Neuron (in vitro differentiated cells): ENCODE measurements around the gene EPHB1.
"Not testable (repeated sequence)": the region's sequence is repeated elsewhere in the genome, so short reads cannot be mapped to it uniquely, and the experiment has no call there.

Source experiments
- H2AFZ ChIP-seq: one replicate; pipeline ENCODE4 v1.6.1; 2013; ENCODE audit warnings: low read depth, mild to moderate bottlenecking, inconsistent platforms, low read length, moderate library complexity
- H3K27me3 ChIP-seq: one replicate; pipeline ENCODE4 v1.6.1; 2013; ENCODE audit warnings: low read length; ENCODE audit not compliant: insufficient read depth
- H3K36me3 ChIP-seq: one replicate; pipeline ENCODE4 v1.6.1; 2013; ENCODE audit warnings: low read length; ENCODE audit not compliant: insufficient read depth
- H3K4me1 ChIP-seq: one replicate; pipeline ENCODE4 v1.6.1; 2013; ENCODE audit warnings: low read length; ENCODE audit not compliant: insufficient read depth
- H3K4me3 ChIP-seq: 2 replicates; pipeline ENCODE4 v1.5.1; 2013; ENCODE audit warnings: mild to moderate bottlenecking, low read length, moderate library complexity
- H3K9me3 ChIP-seq: one replicate; pipeline ENCODE4 v1.6.1; 2013; ENCODE audit warnings: low read length

EPHB1 gene

DNA sequence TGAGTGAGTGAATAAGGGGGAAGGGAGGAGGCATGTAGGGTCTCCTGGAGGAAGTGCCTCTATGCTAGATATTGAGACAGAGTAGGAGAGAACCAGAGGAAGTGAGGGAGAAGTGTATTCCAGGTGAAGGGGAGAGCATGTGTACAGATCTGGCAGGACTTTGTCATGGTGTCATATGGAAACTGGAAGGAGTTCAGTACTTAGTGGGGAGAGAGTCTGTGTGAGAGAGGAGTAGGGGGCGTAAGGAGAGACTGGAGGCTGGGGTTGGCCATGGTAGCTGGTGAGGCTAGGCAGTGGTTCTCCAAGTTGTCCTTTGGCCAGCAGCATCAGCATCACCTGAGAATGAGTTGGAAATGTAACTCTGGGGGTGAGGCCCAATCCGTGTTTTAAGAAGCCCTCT is 29.6 kb upstream of the EPHB1 start:
- Histone ChIP-seq H3K27me3 (peaks cover 5% of the 10 kb centered on the region), H3K9me3 (no peaks in the 10 kb centered on the region), H3K4me1 (no peaks in the 10 kb centered on the region), H3K4me3 (no peak overlapping the region), H2AFZ (no peak overlapping the region), H3K36me3 (no peaks in the 10 kb centered on the region)

DNA sequence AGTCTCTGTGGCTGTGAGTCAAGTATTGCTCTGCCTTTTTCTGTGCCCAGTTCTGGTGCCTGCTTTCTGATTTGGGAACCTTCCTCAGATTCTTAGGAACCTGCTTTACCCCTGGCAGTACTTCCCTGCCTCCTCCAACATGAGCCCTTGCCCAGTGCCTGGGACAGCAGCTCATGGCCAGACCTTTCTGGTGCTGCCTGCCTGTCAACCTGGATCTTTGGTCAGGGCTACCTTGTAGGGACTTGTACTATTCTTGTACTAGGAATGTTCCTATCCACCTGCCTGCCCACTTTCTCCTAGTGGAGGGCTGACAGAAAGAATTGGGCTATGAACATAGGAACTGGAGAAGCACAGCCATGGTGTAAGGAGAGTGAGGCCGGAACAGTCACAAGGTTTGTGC is 28.8 kb upstream of the EPHB1 start:
- Histone ChIP-seq H3K4me1 (no peaks in the 10 kb centered on the region), H3K36me3 (no peaks in the 10 kb centered on the region), H3K27me3 (peaks cover 5% of the 10 kb centered on the region), H3K9me3 (no peaks in the 10 kb centered on the region), H3K4me3 (no peak overlapping the region), H2AFZ (no peak overlapping the region)

DNA sequence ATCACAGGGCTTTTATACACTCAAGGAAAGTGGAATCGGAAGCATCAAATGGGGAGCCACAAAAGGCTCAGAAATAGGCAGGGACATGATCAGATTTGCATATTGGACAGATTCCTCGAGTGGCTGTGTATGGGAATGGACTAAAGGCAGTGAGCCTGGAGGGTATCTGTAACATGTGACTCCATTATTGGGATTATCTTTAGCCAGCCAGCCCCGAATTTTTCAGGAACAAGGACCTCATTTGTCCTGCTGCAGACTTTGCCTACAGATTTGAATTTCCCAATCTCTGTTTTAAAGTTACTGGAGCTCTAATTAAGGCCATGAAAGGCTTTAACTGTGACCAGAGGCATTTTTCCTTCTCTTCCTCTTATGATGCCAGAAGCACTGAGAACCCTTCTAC is 26.9 kb upstream of the EPHB1 start:
- Histone ChIP-seq H3K4me1 (no peaks in the 10 kb centered on the region), H2AFZ (no peak overlapping the region), H3K9me3 (no peaks in the 10 kb centered on the region), H3K27me3 (peaks cover 5% of the 10 kb centered on the region), H3K4me3 (no peak overlapping the region), H3K36me3 (no peaks in the 10 kb centered on the region)

DNA sequence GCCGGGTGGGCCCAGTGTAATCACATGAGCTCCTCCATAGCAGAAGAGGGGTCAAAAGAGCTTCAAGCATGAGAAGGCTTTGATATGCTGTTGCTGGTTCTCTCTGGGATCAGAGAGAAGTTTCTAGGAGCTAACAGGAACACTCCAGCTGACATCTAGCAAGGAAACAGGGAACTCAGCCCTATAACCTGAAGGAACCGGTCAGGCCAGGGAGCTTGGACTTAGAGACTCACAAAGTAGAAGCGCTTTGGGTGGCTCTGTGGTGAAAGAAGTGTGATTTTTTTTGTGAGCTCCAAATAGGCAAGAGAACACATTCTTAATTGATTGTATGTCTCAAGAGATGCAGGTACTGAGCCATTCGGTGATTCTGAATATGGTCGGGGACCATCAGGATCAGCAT is 26.2 kb upstream of the EPHB1 start:
- H2AFZ ChIP-seq, result no peak overlapping the region
- H3K36me3 ChIP-seq, result no peaks in the 10 kb centered on the region
- peaks cover 5% of the 10 kb centered on the region for H3K27me3 ChIP-seq
- H3K4me1 ChIP-seq, result no peaks in the 10 kb centered on the region
- H3K4me3 ChIP-seq, result no peak overlapping the region
- H3K9me3 ChIP-seq, result no peaks in the 10 kb centered on the region

DNA sequence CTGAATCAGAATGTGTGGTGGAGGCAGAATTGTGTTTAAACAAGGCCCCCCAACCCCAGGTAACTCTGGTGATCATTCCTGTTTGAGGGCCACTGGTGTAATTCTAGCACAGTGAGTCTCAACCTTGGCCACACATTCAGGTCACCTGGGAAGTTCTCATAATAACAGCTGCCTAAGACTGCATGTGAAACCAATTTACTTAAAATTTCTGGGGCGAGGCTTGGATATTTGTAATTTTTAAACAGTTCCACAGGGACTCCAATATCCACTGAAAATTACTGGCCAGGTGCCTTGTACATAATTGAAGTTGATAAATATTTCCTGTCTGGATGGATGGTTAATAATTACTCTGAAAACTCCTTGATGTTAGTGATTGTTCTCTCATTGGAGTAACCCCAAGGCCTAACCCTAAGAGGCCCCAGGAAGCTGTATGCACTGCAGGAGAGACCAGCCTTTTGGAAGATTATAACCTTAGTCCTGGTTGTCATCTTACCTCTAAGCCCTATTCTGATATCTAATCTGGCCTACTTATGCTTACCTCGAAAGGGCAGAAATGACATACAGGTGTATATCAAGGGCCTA is 25.7 kb upstream of the EPHB1 start:
- Histone ChIP-seq H3K9me3 (no peaks in the 10 kb centered on the region), H3K36me3 (no peaks in the 10 kb centered on the region), H3K4me3 (no peak overlapping the region), H3K27me3 (peaks cover 5% of the 10 kb centered on the region), H2AFZ (no peak overlapping the region), H3K4me1 (no peaks in the 10 kb centered on the region)

DNA sequence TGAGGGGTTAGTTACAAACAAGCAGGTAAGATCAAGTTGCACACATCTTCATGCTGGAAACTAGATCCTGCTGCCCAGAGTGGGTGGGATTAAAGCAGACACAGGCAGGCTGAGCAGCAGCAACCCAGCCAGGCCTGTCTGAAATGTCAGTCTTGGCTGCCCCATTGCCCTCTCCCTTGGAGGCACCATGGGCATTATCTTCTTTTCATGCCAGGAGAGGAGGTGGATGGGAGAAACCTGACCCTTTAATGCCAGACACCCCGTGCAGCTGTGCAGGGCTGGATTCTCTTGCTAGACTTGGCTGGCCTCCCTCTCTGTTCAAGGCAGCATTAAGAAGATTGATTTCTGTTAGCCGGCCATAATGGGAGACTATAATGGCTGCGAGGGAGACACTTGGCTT is 23.0 kb upstream of the EPHB1 start:
- no peak overlapping the region for H3K4me3 ChIP-seq
- no peaks in the 10 kb centered on the region for H3K4me1 ChIP-seq
- no peaks in the 10 kb centered on the region for H3K36me3 ChIP-seq
- no peaks in the 10 kb centered on the region for H3K9me3 ChIP-seq
- H2AFZ ChIP-seq, result no peak overlapping the region
- peaks cover 5% of the 10 kb centered on the region for H3K27me3 ChIP-seq

DNA sequence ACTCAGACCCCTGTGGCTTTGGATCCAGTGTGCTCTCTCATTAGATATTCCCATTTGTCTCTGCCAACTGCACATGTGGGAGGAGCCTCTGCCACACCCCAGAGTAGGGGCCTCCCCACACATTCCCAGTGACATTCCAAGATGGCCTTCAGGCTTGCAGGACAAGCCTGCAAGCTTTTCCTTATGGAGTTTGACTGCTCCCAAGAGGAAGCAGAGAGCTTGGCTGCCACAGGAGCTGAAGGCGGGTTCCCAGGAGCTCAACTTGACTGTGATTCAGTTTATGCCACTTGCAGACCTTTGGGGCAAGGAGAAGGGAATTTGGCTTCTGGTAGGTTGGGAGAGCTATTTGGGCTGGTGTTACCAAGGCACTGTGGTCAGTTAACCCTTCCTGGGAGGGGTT is 22.5 kb upstream of the EPHB1 start:
- Histone ChIP-seq H3K9me3 (no peaks in the 10 kb centered on the region), H2AFZ (no peak overlapping the region), H3K36me3 (no peaks in the 10 kb centered on the region), H3K4me3 (no peak overlapping the region), H3K27me3 (peaks cover 5% of the 10 kb centered on the region), H3K4me1 (no peaks in the 10 kb centered on the region)

DNA sequence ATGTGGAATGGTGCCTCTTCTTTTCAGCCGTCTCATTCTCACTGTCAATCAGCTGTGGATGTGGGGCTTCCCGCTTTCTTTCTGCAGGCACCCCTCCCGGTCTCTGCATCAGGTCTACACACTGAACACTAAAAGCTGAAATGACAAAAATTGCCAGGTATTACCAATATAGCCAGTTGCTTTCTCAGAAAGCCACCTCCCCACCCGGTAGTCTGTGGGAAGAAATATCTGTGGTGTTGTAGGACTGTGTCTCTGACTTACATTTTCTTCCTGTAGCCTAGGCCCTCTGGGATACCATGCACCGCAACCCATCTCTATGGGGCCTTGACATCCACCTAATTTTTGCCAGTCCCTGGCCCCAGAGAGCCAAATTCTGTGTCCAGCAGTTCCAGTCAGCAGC is 19.2 kb upstream of the EPHB1 start:
- Histone ChIP-seq H3K27me3 (no peaks in the 10 kb centered on the region), H3K36me3 (no peaks in the 10 kb centered on the region), H3K4me3 (no peak overlapping the region), H3K4me1 (no peaks in the 10 kb centered on the region), H3K9me3 (no peaks in the 10 kb centered on the region), H2AFZ (no peak overlapping the region)

DNA sequence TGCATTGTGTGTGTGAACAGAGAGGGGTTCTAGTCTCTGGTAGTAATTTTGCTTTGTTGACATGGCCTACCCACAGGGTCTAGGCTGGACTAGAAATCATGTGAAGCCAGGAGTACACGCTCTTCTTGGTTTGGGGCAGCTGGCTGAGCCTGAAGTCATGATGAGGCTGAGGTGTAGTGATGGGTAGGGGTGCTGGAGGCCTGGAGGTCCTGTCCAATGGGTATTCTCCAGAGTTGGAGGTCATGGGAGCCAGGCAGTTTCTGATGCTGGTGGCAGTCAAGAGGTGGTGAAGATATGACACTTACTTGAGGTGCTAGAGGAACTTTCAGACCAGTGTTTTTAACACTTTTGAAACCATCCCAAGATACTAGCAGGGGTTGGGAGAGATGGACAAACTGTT is 18.5 kb upstream of the EPHB1 start:
- H2AFZ ChIP-seq, result no peak overlapping the region

DNA sequence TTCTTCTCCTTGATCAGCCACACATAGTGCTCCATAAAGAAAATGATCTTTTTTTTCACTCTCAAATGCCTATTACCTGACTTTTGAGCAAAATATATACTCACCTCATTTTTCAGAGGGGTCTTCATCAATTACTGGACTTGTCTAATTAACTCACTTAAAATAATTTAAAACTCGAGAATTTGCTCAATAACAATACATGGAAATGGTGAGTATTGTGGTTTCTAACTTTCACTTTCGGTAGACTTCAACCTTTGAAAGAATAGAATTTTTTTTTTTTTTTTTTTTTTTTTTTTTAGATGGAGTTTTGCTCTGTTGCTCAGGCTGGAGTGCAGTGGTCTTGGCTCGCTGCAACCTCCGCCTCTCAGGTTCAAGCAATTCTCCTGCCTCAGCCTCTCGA is 17.7 kb upstream of the EPHB1 start:
- H3K36me3 ChIP-seq, result no peaks in the 10 kb centered on the region
- no peak overlapping the region for H3K4me3 ChIP-seq
- H2AFZ ChIP-seq, result no peak overlapping the region
- no peaks in the 10 kb centered on the region for H3K27me3 ChIP-seq
- H3K4me1 ChIP-seq, result no peaks in the 10 kb centered on the region
- H3K9me3 ChIP-seq, result no peaks in the 10 kb centered on the region

More for the DNA sequence above, 18.5 kb upstream of the EPHB1 start:
- no peaks in the 10 kb centered on the region for H3K36me3 ChIP-seq
- H3K27me3 ChIP-seq, result no peaks in the 10 kb centered on the region
- no peaks in the 10 kb centered on the region for H3K4me1 ChIP-seq
- H3K4me3 ChIP-seq, result no peak overlapping the region
- no peaks in the 10 kb centered on the region for H3K9me3 ChIP-seq

DNA sequence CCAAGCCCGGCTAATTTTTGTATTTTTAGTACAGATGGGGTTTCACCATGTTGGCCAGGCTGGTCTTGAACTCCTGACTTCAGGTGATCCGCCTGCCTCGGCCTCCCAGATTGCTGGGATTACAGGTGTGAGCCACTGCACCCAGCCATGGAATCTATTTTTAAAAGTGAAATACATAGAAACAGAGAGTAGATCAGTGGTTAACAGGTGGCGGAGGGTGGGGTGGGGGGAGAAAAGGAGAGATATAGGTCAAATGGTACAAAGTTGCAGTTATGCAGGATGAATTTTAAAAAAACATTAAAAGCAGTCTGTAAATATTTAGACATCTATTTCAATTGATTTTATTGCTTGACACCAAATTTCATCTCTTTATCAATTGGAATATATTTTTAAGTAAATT is 6.8 kb upstream of the EPHB1 start:
- peaks cover 13% of the 10 kb centered on the region for H3K27me3 ChIP-seq
- H3K36me3 ChIP-seq, H3K4me1 ChIP-seq, H3K9me3 ChIP-seq, H3K4me3 ChIP-seq, H2AFZ ChIP-seq: not testable (repeated sequence)

DNA sequence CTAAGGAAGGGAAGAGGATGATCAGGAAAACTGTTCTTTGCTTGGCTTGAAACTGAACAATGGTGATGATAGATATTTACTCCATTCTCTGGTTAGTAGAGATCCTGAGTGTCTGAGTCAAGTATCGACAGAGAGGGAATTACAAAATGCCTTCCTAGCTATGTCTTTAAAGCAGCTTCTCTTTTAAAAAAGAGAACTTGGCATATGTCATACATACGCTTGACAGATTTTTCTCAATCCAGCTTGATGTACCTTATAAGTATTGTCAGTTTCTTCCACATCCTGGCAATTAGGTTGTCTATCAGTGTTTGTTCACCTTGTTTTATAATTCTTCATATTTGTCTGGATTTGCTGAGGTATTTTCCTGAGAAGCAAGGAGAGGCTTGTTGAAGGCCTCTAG is 5.0 kb upstream of the EPHB1 start:
- H3K4me3 ChIP-seq, result no peak overlapping the region
- no peaks in the 10 kb centered on the region for H3K36me3 ChIP-seq
- H3K27me3 ChIP-seq, result peaks cover 21% of the 10 kb centered on the region
- no peak overlapping the region for H2AFZ ChIP-seq
- H3K9me3 ChIP-seq, result no peaks in the 10 kb centered on the region
- peaks cover 1% of the 10 kb centered on the region for H3K4me1 ChIP-seq

DNA sequence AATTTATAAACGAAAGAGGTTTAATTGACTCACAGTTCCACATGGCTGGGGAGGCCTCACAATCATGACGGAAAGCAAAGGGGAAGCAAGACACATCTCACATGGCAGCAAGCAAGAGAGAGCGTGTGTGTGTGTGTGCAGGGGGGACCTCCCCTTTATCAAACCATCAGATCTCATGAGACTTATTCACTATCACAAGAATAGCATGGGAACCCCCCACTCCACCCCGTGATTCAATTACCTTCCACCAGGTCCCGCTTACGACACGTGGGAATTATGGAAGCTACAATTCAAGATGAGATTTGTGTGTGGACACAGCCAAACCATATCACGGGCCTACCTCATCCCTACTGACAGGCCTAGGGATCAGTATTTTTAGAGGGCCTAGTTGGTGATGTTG is 3.1 kb upstream of the EPHB1 start:
- Histone ChIP-seq H3K27me3 (peaks cover 39% of the 10 kb centered on the region), H3K4me1 (peaks cover 14% of the 10 kb centered on the region)

DNA sequence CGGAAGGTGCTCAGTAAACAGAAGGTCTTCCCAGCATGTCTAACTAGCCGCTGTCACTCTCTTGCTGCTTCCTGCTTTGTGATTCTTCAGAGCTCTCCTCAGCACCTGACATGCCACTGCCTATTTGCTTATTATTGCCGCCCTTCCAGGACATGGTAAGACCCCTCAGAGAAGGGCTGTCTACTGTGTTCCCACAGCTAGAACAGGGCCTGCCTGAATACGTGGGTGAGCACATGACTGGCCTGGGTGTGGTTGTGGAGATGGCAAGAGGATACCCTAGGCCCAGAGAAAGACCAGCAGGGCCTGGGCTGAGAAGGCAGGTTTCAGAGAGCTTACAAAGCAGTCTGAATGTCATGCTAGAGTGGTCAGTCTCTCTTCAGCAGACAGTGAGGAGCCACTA is 2.4 kb upstream of the EPHB1 start:
- no peak overlapping the region for H2AFZ ChIP-seq
- H3K4me1 ChIP-seq, result peaks cover 20% of the 10 kb centered on the region
- peaks cover 46% of the 10 kb centered on the region for H3K27me3 ChIP-seq
- H3K4me3 ChIP-seq, result no peak overlapping the region
- H3K36me3 ChIP-seq, result no peaks in the 10 kb centered on the region
- no peaks in the 10 kb centered on the region for H3K9me3 ChIP-seq

More for the DNA sequence above, 3.1 kb upstream of the EPHB1 start:
- Histone ChIP-seq H3K4me3 (no peak overlapping the region), H2AFZ (no peak overlapping the region), H3K36me3 (no peaks in the 10 kb centered on the region), H3K9me3 (no peaks in the 10 kb centered on the region)
